Neuronal stem cell (in vitro differentiated cells): ENCODE measurements around the gene VWA5B1.
A peak's percentile ranks its signal among the peaks of the same experiment; 100 is the strongest.

Experiments used
- DNase-seq: peaks from one replicate; pipeline ENCODE4 v3.0.0-alpha.2; 2013; ENCODE audit warnings: low spot score
- H2AFZ ChIP-seq: one replicate; pipeline ENCODE4 v1.6.1; 2013; ENCODE audit warnings: mild to moderate bottlenecking, low read length, inconsistent platforms
- H2AK5ac ChIP-seq: 2 replicates; pipeline ENCODE4 v1.6.1; 2013; ENCODE audit warnings: low read depth, mild to moderate bottlenecking, inconsistent platforms, low read length, moderate library complexity, mixed read lengths
- H2BK120ac ChIP-seq: 2 replicates; pipeline ENCODE4 v1.6.1; 2013; ENCODE audit warnings: low read depth, mild to moderate bottlenecking, inconsistent platforms, low read length, moderate library complexity, mixed read lengths
- H2BK12ac ChIP-seq: one replicate; pipeline ENCODE4 v1.6.1; 2013; ENCODE audit warnings: low read length, inconsistent platforms
- H2BK15ac ChIP-seq: 2 replicates; pipeline ENCODE4 v1.6.1; 2013; ENCODE audit warnings: mild to moderate bottlenecking, low read length, inconsistent platforms, mixed read lengths
- H2BK5ac ChIP-seq: one replicate; pipeline ENCODE4 v1.6.1; 2013; ENCODE audit warnings: inconsistent platforms, mild to moderate bottlenecking, low read length, moderate library complexity
- H3K14ac ChIP-seq: one replicate; pipeline ENCODE4 v1.6.1; 2013; ENCODE audit warnings: low read length, inconsistent platforms
- H3K18ac ChIP-seq: 2 replicates; pipeline ENCODE4 v1.6.1; 2013; ENCODE audit warnings: low read length, inconsistent platforms
- H3K23ac ChIP-seq: 2 replicates; pipeline ENCODE4 v1.6.1; 2013; ENCODE audit warnings: low read depth, mild to moderate bottlenecking, mixed read lengths, low read length, inconsistent platforms; ENCODE audit not compliant: poor library complexity
- H3K27ac ChIP-seq: replicated peaks from 3 replicates; pipeline ENCODE4 v1.5.1; 2013; ENCODE audit warnings: low read length, inconsistent platforms
- H3K27me3 ChIP-seq, 3 experiments: 2 replicates each; pipeline ENCODE4 v1.6.1; 2013; ENCODE audit warnings: low read length in 3 of 3, mild to moderate bottlenecking in 2 of 3, inconsistent platforms in 1 of 3, low read depth in 1 of 3, mixed read lengths in 1 of 3, moderate library complexity in 1 of 3; ENCODE audit not compliant: control insufficient read depth in 3 of 3, insufficient read depth in 3 of 3
- H3K36me3 ChIP-seq, 2 donors: replicated peaks in 1 of 2; 2 replicates each; pipeline ENCODE4 v1.6.1; 2013; ENCODE audit warnings: low read length in 2 of 2; ENCODE audit not compliant: control insufficient read depth in 2 of 2, insufficient read depth in 2 of 2
- H3K4ac ChIP-seq: 2 replicates; pipeline ENCODE4 v1.6.1; 2013; ENCODE audit warnings: inconsistent platforms, mild to moderate bottlenecking, low read length, moderate library complexity
- H3K4me1 ChIP-seq, 2 donors: 1 replicate in 1 of 2; 2 replicates in 1 of 2; pipeline ENCODE4 v1.6.1; 2013; ENCODE audit warnings: low read length in 2 of 2, low read depth in 1 of 2; ENCODE audit not compliant: control insufficient read depth in 2 of 2, insufficient read depth in 1 of 2
- H3K4me2 ChIP-seq: one replicate; pipeline ENCODE4 v1.6.1; 2013; ENCODE audit warnings: mild to moderate bottlenecking, low read length, inconsistent platforms; ENCODE audit not compliant: insufficient read depth, poor library complexity, severe bottlenecking
- H3K4me3 ChIP-seq, 2 donors: 2 replicates each; pipeline ENCODE4 v1.5.1; 2013; ENCODE audit warnings: low read length in 2 of 2, mild to moderate bottlenecking in 2 of 2, inconsistent platforms in 1 of 2, moderate library complexity in 1 of 2
- H3K79me1 ChIP-seq: one replicate; pipeline ENCODE4 v1.6.1; 2013; ENCODE audit warnings: low read depth, mild to moderate bottlenecking, inconsistent platforms, low read length, moderate library complexity
- H3K9ac ChIP-seq: one replicate; pipeline ENCODE4 v1.6.1; 2013; ENCODE audit warnings: mild to moderate bottlenecking, low read depth, low read length, inconsistent platforms; ENCODE audit not compliant: poor library complexity
- H3K9me3 ChIP-seq, 2 donors: replicated peaks in 1 of 2; 2 replicates each; pipeline versions ENCODE3 to v1.6.1; 2013; ENCODE audit warnings: low read length in 2 of 2, mild to moderate bottlenecking in 2 of 2, inconsistent platforms in 1 of 2, low read depth in 1 of 2, mixed read lengths in 1 of 2, moderate library complexity in 1 of 2; ENCODE audit not compliant: control insufficient read depth in 2 of 2, insufficient read depth in 1 of 2
- H4K8ac ChIP-seq: one replicate; pipeline ENCODE4 v1.6.1; 2013; ENCODE audit warnings: low read depth, mild to moderate bottlenecking, inconsistent platforms, low read length, moderate library complexity
- H4K91ac ChIP-seq: one replicate; pipeline ENCODE4 v1.6.1; 2013; ENCODE audit warnings: low read length, low read depth, mild to moderate bottlenecking, inconsistent platforms; ENCODE audit not compliant: poor library complexity
- WGBS, 2 donors: extraction: QIAGEN DNeasy Blood & Tissue Kit; methylation state at CpG; one replicate each; pipeline ENCODE4 v1.1.7; 2013; ENCODE audit warnings: missing lambda C conversion rate in 2 of 2, mixed read lengths in 1 of 2; ENCODE audit not compliant: insufficient read length in 2 of 2, insufficient replicate concordance in 1 of 2; ENCODE audit errors: extremely low coverage in 2 of 2; 5-methylcytosine and 5-hydroxymethylcytosine counted together

Gene VWA5B1

GRCh38 chr1:20361805-20362381 lies 71.2 kb downstream of the VWA5B1 start:
- Histone ChIP-seq H4K91ac (no peak overlapping the region), H3K27ac (no peak overlapping the region), H3K9me3 (no peaks in the 10 kb centered on the region), H2BK5ac (no peak overlapping the region), H3K4me2 (no peak overlapping the region), H3K4me3 (no peak overlapping the region), H2AFZ (no peak overlapping the region), H4K8ac (no peak overlapping the region), H3K18ac (no peak overlapping the region), H3K4ac (no peak overlapping the region), H3K23ac (no peak overlapping the region), H2AK5ac (peak overlapping the region; percentile 36), H3K27me3 (peaks cover 2 to 53% (median 25%) of the 10 kb centered on the region in 3 experiments), H2BK15ac (no peak overlapping the region), H2BK120ac (no peak overlapping the region), H3K14ac (no peak overlapping the region), H3K36me3 (no peaks in the 10 kb centered on the region), H3K79me1 (no peaks in the 10 kb centered on the region), H2BK12ac (no peak overlapping the region), H3K4me1 (peaks cover 0 to 2% of the 10 kb centered on the region in 2 donors), H3K9ac (peak overlapping the region; percentile 38)
- peak; percentile 78 for DNase-seq
- no CpG with 5 or more reads among the region's 8 CpGs for WGBS, 2 donors

DNA sequence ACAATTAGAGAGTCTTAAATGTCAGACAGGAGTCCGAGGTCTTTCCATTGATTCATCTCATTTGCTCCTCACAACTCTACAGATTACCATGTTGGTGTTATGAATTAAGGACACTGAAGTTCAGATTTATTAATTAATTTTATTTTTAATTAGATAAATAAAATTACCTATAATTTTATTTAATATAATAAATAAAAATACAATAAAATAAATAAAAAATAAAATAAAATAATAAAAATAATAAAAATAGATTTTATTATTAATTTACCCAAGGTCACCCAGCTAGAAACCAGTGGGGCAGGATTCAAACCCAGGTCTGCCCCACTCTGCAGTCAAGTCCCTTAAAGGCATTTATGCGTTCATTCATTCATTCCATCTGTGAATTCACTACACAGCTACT lies 72.2 kb downstream of the VWA5B1 start:
- Histone ChIP-seq H3K18ac (no peak overlapping the region), H3K4me1 (peaks cover 0 to 3% of the 10 kb centered on the region in 2 donors), H3K14ac (no peak overlapping the region), H3K23ac (no peak overlapping the region), H3K27me3 (peaks cover 4 to 62% (median 34%) of the 10 kb centered on the region in 3 experiments), H3K9me3 (no peaks in the 10 kb centered on the region), H3K4ac (no peak overlapping the region), H4K8ac (no peak overlapping the region), H3K27ac (no peak overlapping the region), H4K91ac (no peak overlapping the region), H3K9ac (no peak overlapping the region), H2BK12ac (no peak overlapping the region), H2AK5ac (no peak overlapping the region), H3K4me3 (no peak overlapping the region), H2AFZ (no peak overlapping the region), H3K4me2 (no peak overlapping the region), H3K79me1 (no peaks in the 10 kb centered on the region), H2BK5ac (no peak overlapping the region), H3K36me3 (no peaks in the 10 kb centered on the region), H2BK15ac (no peak overlapping the region), H2BK120ac (no peak overlapping the region)
- DNase-seq, result no peak
- WGBS, 2 donors, result no CpG with 5 or more reads among the region's 2 CpGs

GRCh38 chr1:20365421-20366055 lies 74.9 kb downstream of the VWA5B1 start:
- Histone ChIP-seq H2AFZ (peak overlapping the region; percentile 83), H2BK12ac (no peak overlapping the region), H3K27ac (no peak overlapping the region), H3K4me3 (no peak overlapping the region), H3K79me1 (no peaks in the 10 kb centered on the region), H3K4ac (no peak overlapping the region), H3K9ac (no peak overlapping the region), H3K4me1 (peaks cover 0 to 3% of the 10 kb centered on the region in 2 donors), H2BK15ac (no peak overlapping the region), H3K23ac (no peak overlapping the region), H3K9me3 (no peaks in the 10 kb centered on the region), H2BK120ac (no peak overlapping the region), H4K8ac (no peak overlapping the region), H4K91ac (no peak overlapping the region), H3K4me2 (peak overlapping the region; percentile 93), H2BK5ac (no peak overlapping the region), H3K18ac (no peak overlapping the region), H2AK5ac (no peak overlapping the region), H3K36me3 (no peaks in the 10 kb centered on the region), H3K14ac (no peak overlapping the region), H3K27me3 (peaks cover 4 to 66% (median 43%) of the 10 kb centered on the region in 3 experiments)
- DNase-seq, result no peak
- no CpG with 5 or more reads among the region's 12 CpGs for WGBS, 2 donors

GRCh38 chr1:20366056-20366462 lies 75.4 kb downstream of the VWA5B1 start:
- Histone ChIP-seq H3K36me3 (no peaks in the 10 kb centered on the region), H3K4ac (no peak overlapping the region), H3K18ac (peak overlapping the region; percentile 90), H2AK5ac (peak overlapping the region; percentile 32), H3K4me2 (peak overlapping the region; percentile 93), H2BK15ac (peak overlapping the region; percentile 30), H3K4me3 (peak overlapping the region; percentile 24 to 82), H4K91ac (no peak overlapping the region), H3K23ac (peak overlapping the region; percentile 51), H3K27me3 (peaks cover 4 to 66% (median 43%) of the 10 kb centered on the region in 3 experiments), H2BK5ac (no peak overlapping the region), H3K4me1 (peaks cover 0 to 3% of the 10 kb centered on the region in 2 donors), H3K9me3 (no peaks in the 10 kb centered on the region), H2AFZ (peak overlapping the region; percentile 83), H3K79me1 (no peaks in the 10 kb centered on the region), H2BK12ac (no peak overlapping the region), H2BK120ac (no peak overlapping the region), H3K27ac (no peak overlapping the region), H3K14ac (no peak overlapping the region), H4K8ac (no peak overlapping the region), H3K9ac (peak overlapping the region; percentile 27)
- no peak for DNase-seq
- WGBS, 2 donors, result no CpG with 5 or more reads among the region's 42 CpGs
